NB4 (cell line): ENCODE measurements around the gene PDGFRA.
A peak's percentile ranks its signal among the peaks of the same experiment; 100 is the strongest.

ENCODE experiments used
- DNase-seq: peaks from one replicate; pipeline ENCODE4 v3.0.0; 2010; ENCODE audit warnings: low read depth
- H3K4me3 ChIP-seq: one replicate; pipeline ENCODE4 v1.5.1; 2011; ENCODE audit warnings: mild to moderate bottlenecking, low read depth, low read length, moderate library complexity
- CTCF ChIP-seq: IDR thresholded peaks from one replicate; pipeline ENCODE4 v1.5.1; 2012; ENCODE audit warnings: low read depth, low read length
- MAX ChIP-seq: IDR thresholded peaks from 2 replicates; pipeline ENCODE4 v1.6.1; 2011; ENCODE audit warnings: low read depth, low read length
- MYC ChIP-seq: IDR thresholded peaks from 2 replicates; pipeline ENCODE4 v1.6.1; 2011; ENCODE audit warnings: low read depth, low read length
- POLR2A ChIP-seq: IDR thresholded peaks from 2 replicates; pipeline ENCODE4 v1.6.1; 2011; ENCODE audit warnings: mild to moderate bottlenecking; ENCODE audit not compliant: insufficient read length; ENCODE audit errors: extremely low read depth

The PDGFRA gene

DNA sequence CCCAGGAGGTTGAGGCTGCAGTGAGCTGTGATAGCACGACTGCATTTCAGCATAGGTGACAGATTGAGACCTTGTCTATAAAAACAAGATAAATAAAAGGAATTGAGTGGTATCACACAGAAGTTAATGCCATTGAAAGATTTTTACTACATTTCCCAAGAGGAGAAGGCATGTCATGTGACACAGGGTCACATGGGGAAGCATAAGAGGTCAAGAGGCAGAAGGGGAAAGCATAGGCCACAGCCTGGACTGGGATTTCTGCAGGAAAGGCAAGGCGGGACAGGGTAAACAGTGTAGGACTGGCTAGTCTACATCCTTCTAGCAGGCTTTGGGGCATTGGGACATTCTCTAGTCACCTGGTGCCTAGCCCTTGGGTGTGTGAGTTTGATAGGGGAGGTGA lies 88.6 kb downstream of the PDGFRA start:
- no peak overlapping the region for H3K4me3 ChIP-seq
- DNase-seq: no peak
- TF ChIP-seq MYC (no peak), CTCF (no peak), POLR2A (no peak), MAX (no peak)

DNA sequence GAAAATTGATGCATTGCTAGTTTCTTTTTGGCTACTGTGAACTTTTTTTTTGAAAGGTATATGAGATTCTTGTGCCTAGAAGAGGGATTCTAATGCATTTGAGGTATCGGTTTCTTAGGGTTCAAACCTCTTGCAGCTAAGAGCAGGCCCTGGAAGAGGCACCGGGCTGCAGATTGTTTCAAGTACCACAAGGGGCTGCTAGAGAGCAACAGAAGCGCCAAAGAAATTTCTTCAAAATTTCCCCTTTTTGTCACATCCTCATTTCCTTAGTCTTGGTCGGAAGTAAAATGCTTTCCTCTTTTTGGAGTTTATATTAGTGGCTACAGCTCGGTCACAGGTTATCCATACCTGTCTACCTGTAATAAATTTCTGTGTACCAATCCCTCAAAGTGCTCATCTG lies 89.8 kb downstream of the PDGFRA start:
- TF ChIP-seq POLR2A (no peak), MYC (no peak), CTCF (peak; percentile 97)
- peak; percentile 66 for DNase-seq
- no peak overlapping the region for H3K4me3 ChIP-seq

DNA sequence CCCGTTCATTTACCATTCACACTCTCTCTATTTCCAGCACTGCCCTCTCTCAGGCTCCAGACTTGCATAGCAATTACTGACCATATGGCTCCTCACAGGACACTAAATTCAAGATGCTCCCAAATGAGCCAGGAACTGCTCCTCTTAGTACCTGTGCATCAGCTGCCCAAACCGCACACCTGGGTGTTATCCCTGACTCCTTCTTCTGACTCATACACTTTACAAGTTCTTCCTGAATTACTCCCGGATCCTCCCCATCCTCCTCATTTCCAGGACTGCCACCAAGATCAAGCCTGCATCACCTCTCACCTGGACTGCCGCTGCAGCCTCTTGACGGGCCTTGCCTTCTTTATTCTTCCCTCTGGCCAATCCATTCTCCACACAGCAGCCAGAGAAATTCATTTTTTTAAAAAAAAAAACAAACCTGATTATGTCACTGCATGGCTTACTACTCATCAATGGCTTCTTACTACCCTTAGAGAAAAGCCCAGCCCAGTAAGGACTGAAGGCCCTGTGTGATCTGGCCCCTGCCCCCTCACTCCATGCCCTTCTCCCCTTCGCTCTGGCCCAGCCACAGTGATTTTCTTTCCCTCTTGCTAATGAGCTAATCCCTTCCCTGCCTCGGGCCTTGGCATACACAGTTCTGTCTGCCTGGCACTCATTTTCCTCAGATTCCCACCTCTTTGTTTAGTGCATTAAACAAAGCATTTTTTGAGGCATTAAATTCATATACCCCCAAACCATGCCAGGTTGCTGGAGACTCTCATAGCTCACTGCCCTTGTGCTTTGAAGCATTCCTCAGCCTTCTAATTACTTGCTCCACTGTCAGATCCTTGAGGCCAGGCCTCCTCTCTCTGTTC lies 92.0 kb downstream of the PDGFRA start:
- no peak for DNase-seq
- no peak for TF ChIP-seq CTCF
- no peak for TF ChIP-seq POLR2A
- no peak for TF ChIP-seq MYC
- TF ChIP-seq MAX: no peak
- H3K4me3 ChIP-seq: no peak overlapping the region

DNA sequence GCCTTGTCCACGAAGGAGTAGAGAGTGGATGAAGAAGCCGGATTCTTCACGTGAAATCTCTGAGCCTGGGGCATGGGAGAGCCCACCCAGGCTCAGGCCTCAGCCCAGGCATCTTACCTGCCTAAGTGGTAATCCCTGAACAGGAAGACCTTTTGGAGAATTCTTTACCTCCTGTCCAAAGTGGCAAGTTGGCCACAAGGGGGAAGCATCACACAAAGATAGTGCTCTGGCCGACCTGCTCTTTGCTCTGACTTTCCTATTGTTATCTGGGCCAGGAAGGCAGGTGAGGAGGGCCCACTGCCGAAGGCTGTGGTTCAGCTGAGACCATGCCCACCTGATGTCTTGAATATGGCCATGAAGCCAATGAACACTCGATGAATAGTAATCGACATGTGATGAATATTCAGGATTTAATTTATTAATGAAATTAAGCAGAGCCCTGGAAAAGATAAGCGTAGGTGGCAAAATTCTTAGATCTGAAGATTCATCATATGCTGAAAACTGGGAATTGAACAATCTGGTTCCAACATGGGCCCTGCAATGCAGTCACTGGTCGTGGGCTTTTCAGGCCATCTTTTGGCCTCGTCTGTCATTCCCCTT lies 93.8 kb downstream of the PDGFRA start:
- peak; percentile 62 for DNase-seq
- H3K4me3 ChIP-seq: no peak overlapping the region
- peak; percentile 61 for TF ChIP-seq CTCF
- TF ChIP-seq MAX: no peak

- H3K4me3 ChIP-seq: no peak overlapping the region
Observed at GRCh38 chr4:54330896-54331295, 101.8 kb downstream of the PDGFRA start.

More at GRCh38 chr4:54330896-54331295, 101.8 kb downstream of the PDGFRA start:
- DNase-seq: no peak
- TF ChIP-seq CTCF (no peak), MYC (no peak), POLR2A (no peak), MAX (no peak)
